Kidney epithelial cell (primary cell): ENCODE results near the gene NPHP4. TPM values are rescaled to one million over a fixed set of nuclear protein-coding genes. Genes with fewer than 3 reads are reported as not detected.

Experiments
- DNase-seq: peaks from one replicate; pipeline ENCODE4 v3.0.0-alpha.2; 2010; ENCODE audit warnings: low read depth
- H3K27me3 ChIP-seq: 2 replicates; pipeline ENCODE4 v1.6.0; 2011; ENCODE audit warnings: low read length; ENCODE audit not compliant: control insufficient read depth, insufficient read depth
- H3K36me3 ChIP-seq: 2 replicates; pipeline ENCODE4 v1.5.1; 2011; ENCODE audit warnings: low read length; ENCODE audit not compliant: control insufficient read depth, insufficient read depth
- H3K4me3 ChIP-seq: 2 replicates; pipeline ENCODE4 v1.5.1; 2011; ENCODE audit warnings: low read depth, mild to moderate bottlenecking, control low read depth, low read length
- CTCF ChIP-seq: IDR thresholded peaks from 2 replicates; pipeline ENCODE4 v1.5.1; 2011; ENCODE audit warnings: mild to moderate bottlenecking, moderate library complexity, low read length, control low read depth, inconsistent platforms; ENCODE audit not compliant: insufficient read depth, poor library complexity, severe bottlenecking
- total RNA-seq: library from RNA; depleted of rRNA; stranded (reverse); fragments of >200 nt; gene quantifications from 2 replicates; pipeline ENCODE4 v1.2.3, GENCODE V29; 2015

Gene NPHP4
- total RNA-seq, 1 donor from 2014 or later = 6.6 TPM

- Histone ChIP-seq H3K27me3 (no peaks in the 10 kb centered on the region), H3K36me3 (no peaks in the 10 kb centered on the region), H3K4me3 (no peak overlapping the region)
- TF ChIP-seq CTCF = no peak
- no peak for DNase-seq
Observed at GRCh38 chr1:5904551-5904950, 87.7 kb downstream of the NPHP4 start.

- Histone ChIP-seq H3K27me3 (no peaks in the 10 kb centered on the region), H3K4me3 (no peak overlapping the region), H3K36me3 (no peaks in the 10 kb centered on the region)
- DNase-seq = no peak
- no peak for TF ChIP-seq CTCF
Observed at GRCh38 chr1:5903680-5904079, 88.5 kb downstream of the NPHP4 start.

GRCh38 chr1:5903031-5903430 is 89.2 kb downstream of the NPHP4 start:
- Histone ChIP-seq H3K4me3 (no peak overlapping the region), H3K36me3 (no peaks in the 10 kb centered on the region), H3K27me3 (no peaks in the 10 kb centered on the region)
- no peak for TF ChIP-seq CTCF
- no peak for DNase-seq

- no peak for TF ChIP-seq CTCF
- no peak overlapping the region for H3K4me3 ChIP-seq
- no peaks in the 10 kb centered on the region for H3K36me3 ChIP-seq
- no peak for DNase-seq
- no peaks in the 10 kb centered on the region for H3K27me3 ChIP-seq
Observed at GRCh38 chr1:5901841-5902240, 90.4 kb downstream of the NPHP4 start.

GRCh38 chr1:5901150-5901549 is 91.1 kb downstream of the NPHP4 start:
- H3K4me3 ChIP-seq = no peak overlapping the region
- DNase-seq = no peak
- no peak for TF ChIP-seq CTCF
- no peaks in the 10 kb centered on the region for H3K36me3 ChIP-seq
- no peaks in the 10 kb centered on the region for H3K27me3 ChIP-seq

GRCh38 chr1:5898266-5898665 is 94.0 kb downstream of the NPHP4 start:
- TF ChIP-seq CTCF = no peak
- Histone ChIP-seq H3K36me3 (no peaks in the 10 kb centered on the region), H3K27me3 (no peaks in the 10 kb centered on the region), H3K4me3 (no peak overlapping the region)
- DNase-seq = no peak
